ENCODE measurements around the gene CCDC61.

DNA sequence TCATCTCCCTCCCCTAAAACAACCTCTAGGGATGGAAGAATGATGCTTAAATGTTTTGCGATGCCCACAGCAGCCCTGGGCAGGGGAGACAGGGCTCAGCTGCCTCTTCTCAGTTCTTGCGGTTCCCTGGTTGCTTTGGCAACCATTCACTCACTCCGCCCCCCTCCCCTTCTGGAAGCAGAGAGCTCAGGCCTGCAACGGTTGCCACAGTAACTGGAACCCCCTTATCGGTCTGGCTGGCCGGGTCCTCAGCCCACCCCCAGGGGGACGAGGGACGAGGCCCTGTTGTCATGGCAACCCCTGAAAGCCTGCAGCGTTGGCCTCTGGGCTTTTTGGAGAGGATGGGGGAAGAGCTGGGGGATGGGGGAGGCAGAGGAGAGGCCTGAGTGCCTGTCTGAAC lies 41.1 kb upstream of the CCDC61 start:
- TF ChIP-seq EZH2phosphoT487 (IDR thresholded peaks at IDR 0.05; ENCODE audit: insufficient read depth, low read depth) (no peak), EZH2 (IDR thresholded peaks at IDR 0.05; ENCODE audit: insufficient read depth, poor library complexity, severe bottlenecking) (no peak)

Data from GM23248 (cell line).